ENCODE results near the gene FXR2.

- TF ChIP-seq CTCF (optimal IDR thresholded peaks at IDR 0.05 in 1 of 3, IDR thresholded peaks at IDR 0.05 in 1 of 3, conservative IDR thresholded peaks at IDR 0.05 in 1 of 3; ENCODE audit: extremely low read depth in 1 of 3, insufficient read depth in 2 of 3, low read length in 3 of 3) (no peak), EZH2 (IDR thresholded peaks at IDR 0.05; ENCODE audit: low read length) (no peak)
These were observed 33.8 kb downstream of the FXR2 start for GRCh38 chr17:7580604-7581575.
